ENCODE results near the gene FAM168A.
A peak's percentile ranks its signal among the peaks of the same experiment; 100 is the strongest.

FAM168A gene

GRCh38 chr11:73397468-73398131 is 200.3 kb downstream of the FAM168A start:
- no peak for DNase-seq

- no peak for DNase-seq
Observed at GRCh38 chr11:73396985-73397384, 200.9 kb downstream of the FAM168A start.

GRCh38 chr11:73396251-73396930 is 201.5 kb downstream of the FAM168A start:
- no peak for DNase-seq

GRCh38 chr11:73395297-73396208 is 202.4 kb downstream of the FAM168A start:
- no peak for DNase-seq

GRCh38 chr11:73394416-73395296 is 203.3 kb downstream of the FAM168A start:
- DNase-seq: no peak

GRCh38 chr11:73393479-73394415 is 204.2 kb downstream of the FAM168A start:
- DNase-seq: peak; percentile 9

GRCh38 chr11:73393011-73393380 is 204.9 kb downstream of the FAM168A start:
- no peak for DNase-seq

- no peak for DNase-seq
Observed at GRCh38 chr11:73392108-73393010, 205.6 kb downstream of the FAM168A start.

- no peak for DNase-seq
Observed at GRCh38 chr11:73391665-73392064, 206.2 kb downstream of the FAM168A start.

GRCh38 chr11:73390601-73391565 is 207.0 kb downstream of the FAM168A start:
- DNase-seq: no peak

- DNase-seq: no peak
Observed at GRCh38 chr11:73389916-73390315, 208.0 kb downstream of the FAM168A start.

GRCh38 chr11:73389134-73389525 is 208.8 kb downstream of the FAM168A start:
- DNase-seq: no peak

GRCh38 chr11:73388265-73389133 is 209.4 kb downstream of the FAM168A start:
- DNase-seq: no peak

- DNase-seq: no peak
Observed at GRCh38 chr11:73387594-73388264, 210.2 kb downstream of the FAM168A start.

GRCh38 chr11:73386546-73386945 is 211.4 kb downstream of the FAM168A start:
- DNase-seq: no peak

- no peak for DNase-seq
Observed at GRCh38 chr11:73386016-73386415, 211.9 kb downstream of the FAM168A start.

GRCh38 chr11:73384872-73385689 is 212.8 kb downstream of the FAM168A start:
- no peak for DNase-seq

All from NCI-H1694 treated with DMSO at 0.1 percent for 48 hours (cell line).